ENCODE data around the gene SMAP1.

Gene SMAP1

GRCh38 chr6:70667711-70668498 is at the start of gene SMAP1:
TSS of gene SMAP1 (plus strand) at chr6:70667883. CDS start at chr6:70668024, 141 bp downstream.
- Histone ChIP-seq H3K4me2 (peak within 1 kb of the TSS; percentile 77 to 96 (median 91)), H3K4me3 (peak within 1 kb of the TSS; percentile 79 to 98 (median 90)), H3K27me3 (no peaks in the 10 kb centered on the region), H3K27ac (peak within 1 kb of the TSS; percentile 83 to 94 (median 88)), H3K4me1 (peaks cover 19 to 46% (median 33%) of the 10 kb centered on the region in 10 experiments), H4K20me1 (peaks cover 0 to 45% (median 29%) of the 10 kb centered on the region in 11 experiments; a peak in 14 of 22 replicates), H3K36me3 (peaks cover 0 to 6% (median 4%) of the 10 kb centered on the region in 11 experiments; a peak in 3 of 22 replicates), H3K9me3 (replicated peaks in 1 of 11) (no peaks in the 10 kb centered on the region), H3K9ac (peak within 1 kb of the TSS; percentile 84 to 95 (median 89))
- TF ChIP-seq Cebpa-rat (IDR thresholded peaks at IDR 0.05), result no peak

- no peak for TF ChIP-seq Cebpa-rat (IDR thresholded peaks at IDR 0.05)
- Histone ChIP-seq H3K4me1 (no peaks in the 10 kb centered on the region), H3K27me3 (no peaks in the 10 kb centered on the region), H3K36me3 (no peaks in the 10 kb centered on the region), H3K4me3 (no peak overlapping the region), H3K4me2 (no peak overlapping the region), H3K27ac (no peak overlapping the region), H4K20me1 (no peaks in the 10 kb centered on the region), H3K9ac (no peak overlapping the region), H3K9me3 (replicated peaks in 1 of 11) (no peaks in the 10 kb centered on the region)
Measured at GRCh38 chr6:70620746-70621145, 46.9 kb upstream of the SMAP1 start.

GRCh38 chr6:70622461-70622860 is 45.2 kb upstream of the SMAP1 start:
- Histone ChIP-seq H3K27ac (no peak overlapping the region), H4K20me1 (no peaks in the 10 kb centered on the region), H3K9ac (no peak overlapping the region), H3K4me1 (no peaks in the 10 kb centered on the region), H3K4me3 (no peak overlapping the region), H3K9me3 (replicated peaks in 1 of 11) (peaks cover 4 to 11% (median 6%) of the 10 kb centered on the region in 11 experiments; a peak in 20 of 22 replicates), H3K27me3 (no peaks in the 10 kb centered on the region), H3K4me2 (no peak overlapping the region), H3K36me3 (no peaks in the 10 kb centered on the region)
- no peak for TF ChIP-seq Cebpa-rat (IDR thresholded peaks at IDR 0.05)

GRCh38 chr6:70625436-70625835 is 42.2 kb upstream of the SMAP1 start:
- Histone ChIP-seq H3K27me3 (no peaks in the 10 kb centered on the region), H3K27ac (no peak overlapping the region), H3K4me3 (no peak overlapping the region), H4K20me1 (no peaks in the 10 kb centered on the region), H3K4me2 (no peak overlapping the region), H3K9me3 (replicated peaks in 1 of 11) (peaks cover 12 to 20% (median 15%) of the 10 kb centered on the region in 11 experiments), H3K4me1 (no peaks in the 10 kb centered on the region), H3K9ac (no peak overlapping the region), H3K36me3 (no peaks in the 10 kb centered on the region)
- no peak for TF ChIP-seq Cebpa-rat (IDR thresholded peaks at IDR 0.05)

- Histone ChIP-seq H3K9ac (no peak overlapping the region), H3K27me3 (no peaks in the 10 kb centered on the region), H3K4me1 (no peaks in the 10 kb centered on the region), H3K36me3 (no peaks in the 10 kb centered on the region), H3K4me2 (no peak overlapping the region), H3K27ac (no peak overlapping the region), H3K9me3 (replicated peaks in 1 of 11) (peaks cover 12 to 20% (median 15%) of the 10 kb centered on the region in 11 experiments), H3K4me3 (0 out of 20 replicates have a peak overlapping the region, but pooled peaks of 1 of the 10 experiments have one; percentile 4), H4K20me1 (no peaks in the 10 kb centered on the region)
- no peak for TF ChIP-seq Cebpa-rat (IDR thresholded peaks at IDR 0.05)
Measured at GRCh38 chr6:70627500-70628254, 40.0 kb upstream of the SMAP1 start.

GRCh38 chr6:70629929-70630328 is 37.8 kb upstream of the SMAP1 start:
- H3K36me3 ChIP-seq, result no peaks in the 10 kb centered on the region
- H3K4me1 ChIP-seq, result no peaks in the 10 kb centered on the region
- H3K9me3 ChIP-seq (replicated peaks in 1 of 11), result peaks cover 12 to 20% (median 15%) of the 10 kb centered on the region in 11 experiments
- no peak overlapping the region for H3K4me3 ChIP-seq
- no peaks in the 10 kb centered on the region for H4K20me1 ChIP-seq
- H3K27ac ChIP-seq, result no peak overlapping the region
- TF ChIP-seq Cebpa-rat (IDR thresholded peaks at IDR 0.05), result no peak
- H3K27me3 ChIP-seq, result no peaks in the 10 kb centered on the region
- no peak overlapping the region for H3K4me2 ChIP-seq
- no peak overlapping the region for H3K9ac ChIP-seq

GRCh38 chr6:70633870-70634269 is 33.8 kb upstream of the SMAP1 start:
- TF ChIP-seq Cebpa-rat (IDR thresholded peaks at IDR 0.05), result no peak
- H3K4me3 ChIP-seq, result no peak overlapping the region
- H3K9me3 ChIP-seq (replicated peaks in 1 of 11), result no peaks in the 10 kb centered on the region
- no peaks in the 10 kb centered on the region for H3K36me3 ChIP-seq
- H3K4me2 ChIP-seq, result no peak overlapping the region
- H4K20me1 ChIP-seq, result no peaks in the 10 kb centered on the region
- H3K4me1 ChIP-seq, result no peaks in the 10 kb centered on the region
- H3K9ac ChIP-seq, result no peak overlapping the region
- H3K27ac ChIP-seq, result no peak overlapping the region
- no peaks in the 10 kb centered on the region for H3K27me3 ChIP-seq

GRCh38 chr6:70636596-70636995 is 31.1 kb upstream of the SMAP1 start:
- H3K27ac ChIP-seq, result no peak overlapping the region
- TF ChIP-seq Cebpa-rat (IDR thresholded peaks at IDR 0.05), result no peak

GRCh38 chr6:70638468-70638867 is 29.2 kb upstream of the SMAP1 start:
- 0 out of 20 replicates have a peak, but pooled peaks cover 0 to 4% (median 0%) of the 10 kb centered on the region in 10 experiments for H3K4me1 ChIP-seq
- no peak overlapping the region for H3K4me2 ChIP-seq
- H4K20me1 ChIP-seq, result no peaks in the 10 kb centered on the region
- no peak overlapping the region for H3K4me3 ChIP-seq
- H3K27ac ChIP-seq, result no peak overlapping the region
- H3K27me3 ChIP-seq, result no peaks in the 10 kb centered on the region
- TF ChIP-seq Cebpa-rat (IDR thresholded peaks at IDR 0.05), result no peak
- H3K9ac ChIP-seq, result no peak overlapping the region
- H3K9me3 ChIP-seq (replicated peaks in 1 of 11), result no peaks in the 10 kb centered on the region
- H3K36me3 ChIP-seq, result no peaks in the 10 kb centered on the region

More at GRCh38 chr6:70636596-70636995, 31.1 kb upstream of the SMAP1 start:
- Histone ChIP-seq H3K27me3 (no peaks in the 10 kb centered on the region), H3K36me3 (no peaks in the 10 kb centered on the region), H3K9me3 (replicated peaks in 1 of 11) (no peaks in the 10 kb centered on the region), H3K9ac (no peak overlapping the region), H3K4me2 (no peak overlapping the region), H3K4me1 (0 out of 20 replicates have a peak, but pooled peaks cover 0 to 4% (median 0%) of the 10 kb centered on the region in 10 experiments), H3K4me3 (no peak overlapping the region), H4K20me1 (no peaks in the 10 kb centered on the region)
